ENCODE measurements around the gene SCP2.

- TF ChIP-seq CTCF (IDR thresholded peaks at IDR 0.05) (no peak), TCF12 (IDR thresholded peaks at IDR 0.05) (no peak), EP300 (IDR thresholded peaks at IDR 0.05; ENCODE audit: borderline replicate concordance in 1 of 2, low read depth in 1 of 2, low read length in 1 of 2) (no peak), RFX5 (IDR thresholded peaks at IDR 0.05; ENCODE audit: low read length) (no peak), EZH2phosphoT487 (IDR thresholded peaks at IDR 0.05; ENCODE audit: borderline replicate concordance, low read depth) (no peak), MAX (IDR thresholded peaks at IDR 0.05; ENCODE audit: low read depth) (no peak), TEAD4 (IDR thresholded peaks at IDR 0.05; ENCODE audit: borderline replicate concordance, insufficient read depth) (no peak), NRF1 (IDR thresholded peaks at IDR 0.05; ENCODE audit: low read depth, low read length) (no peak), RXRA (IDR thresholded peaks at IDR 0.05; ENCODE audit: borderline replicate concordance, low read depth) (no peak)
These were observed 93.5 kb downstream of the SCP2 start for GRCh38 chr1:53020588-53020987.

Data from SK-N-SH (cell line).